ENCODE results near the gene TPT1. TPM values are rescaled to one million over a fixed set of nuclear protein-coding genes. Genes with fewer than 3 reads are reported as not detected.
A peak's percentile ranks its signal among the peaks of the same experiment; 100 is the strongest.

The TPT1 gene
- total and polyA plus RNA-seq, 9 of the 15 experiments (the other 6 are each of a cell fraction or from before 2014, with no cell fraction given) = 602 to 2,508 (median 1,784) TPM

DNA sequence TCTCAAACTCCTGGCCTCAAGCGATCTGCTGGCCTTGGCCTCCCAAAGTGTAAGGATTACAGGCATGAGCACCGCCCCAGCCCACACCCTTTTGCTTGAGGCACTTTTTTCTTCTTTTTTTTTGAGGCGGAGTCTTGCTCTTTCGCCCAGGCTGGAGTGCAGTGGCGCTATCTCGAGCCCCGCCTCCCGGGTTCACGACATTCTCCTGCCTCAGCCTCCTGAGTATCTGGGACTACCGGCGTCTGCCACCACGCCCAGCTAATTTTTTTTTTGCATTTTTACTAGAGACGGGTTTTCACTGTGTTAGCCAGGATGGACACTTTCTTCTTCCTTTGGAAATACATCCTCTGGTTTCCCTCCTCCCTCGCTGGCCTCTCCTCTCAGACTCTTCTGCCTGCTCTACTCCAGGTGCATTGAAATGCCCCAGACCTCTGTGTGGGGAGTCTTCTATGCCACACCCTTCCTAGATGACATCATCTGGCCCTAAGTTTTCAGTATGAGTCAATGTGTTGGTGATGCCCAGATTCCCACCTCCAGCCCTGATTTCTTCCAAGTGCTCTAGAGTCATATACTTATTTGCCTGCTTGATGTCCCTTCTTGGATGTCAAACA, 20.7 kb upstream of the TPT1 start (continued):
- TF ChIP-seq CBX2 (IDR thresholded peaks at IDR 0.05; ENCODE audit: insufficient read depth, low read length, poor library complexity, severe bottlenecking) = no peak
- peak; percentile 53; the same call in 1 of the 2 replicates for TF ChIP-seq POLR2A (conservative IDR thresholded peaks at IDR 0.05)
- TF ChIP-seq LEF1 (IDR thresholded peaks at IDR 0.05) = no peak
- no peak for TF ChIP-seq ZFP36 (IDR thresholded peaks at IDR 0.05; ENCODE audit: low read depth, low read length, partially characterized antibody)
- TF ChIP-seq, protein P1, sequence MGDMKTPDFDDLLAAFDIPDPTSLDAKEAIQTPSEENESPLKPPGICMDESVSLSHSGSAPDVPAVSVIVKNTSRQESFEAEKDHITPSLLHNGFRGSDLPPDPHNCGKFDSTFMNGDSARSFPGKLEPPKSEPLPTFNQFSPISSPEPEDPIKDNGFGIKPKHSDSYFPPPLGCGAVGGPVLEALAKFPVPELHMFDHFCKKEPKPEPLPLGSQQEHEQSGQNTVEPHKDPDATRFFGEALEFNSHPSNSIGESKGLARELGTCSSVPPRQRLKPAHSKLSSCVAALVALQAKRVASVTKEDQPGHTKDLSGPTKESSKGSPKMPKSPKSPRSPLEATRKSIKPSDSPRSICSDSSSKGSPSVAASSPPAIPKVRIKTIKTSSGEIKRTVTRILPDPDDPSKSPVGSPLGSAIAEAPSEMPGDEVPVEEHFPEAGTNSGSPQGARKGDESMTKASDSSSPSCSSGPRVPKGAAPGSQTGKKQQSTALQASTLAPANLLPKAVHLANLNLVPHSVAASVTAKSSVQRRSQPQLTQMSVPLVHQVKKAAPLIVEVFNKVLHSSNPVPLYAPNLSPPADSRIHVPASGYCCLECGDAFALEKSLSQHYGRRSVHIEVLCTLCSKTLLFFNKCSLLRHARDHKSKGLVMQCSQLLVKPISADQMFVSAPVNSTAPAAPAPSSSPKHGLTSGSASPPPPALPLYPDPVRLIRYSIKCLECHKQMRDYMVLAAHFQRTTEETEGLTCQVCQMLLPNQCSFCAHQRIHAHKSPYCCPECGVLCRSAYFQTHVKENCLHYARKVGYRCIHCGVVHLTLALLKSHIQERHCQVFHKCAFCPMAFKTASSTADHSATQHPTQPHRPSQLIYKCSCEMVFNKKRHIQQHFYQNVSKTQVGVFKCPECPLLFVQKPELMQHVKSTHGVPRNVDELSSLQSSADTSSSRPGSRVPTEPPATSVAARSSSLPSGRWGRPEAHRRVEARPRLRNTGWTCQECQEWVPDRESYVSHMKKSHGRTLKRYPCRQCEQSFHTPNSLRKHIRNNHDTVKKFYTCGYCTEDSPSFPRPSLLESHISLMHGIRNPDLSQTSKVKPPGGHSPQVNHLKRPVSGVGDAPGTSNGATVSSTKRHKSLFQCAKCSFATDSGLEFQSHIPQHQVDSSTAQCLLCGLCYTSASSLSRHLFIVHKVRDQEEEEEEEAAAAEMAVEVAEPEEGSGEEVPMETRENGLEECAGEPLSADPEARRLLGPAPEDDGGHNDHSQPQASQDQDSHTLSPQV (IDR thresholded peaks at IDR 0.05) = 0 out of 2 replicates have a peak, but pooled peaks have one; percentile 29
- TF ChIP-seq ARID3A (IDR thresholded peaks at IDR 0.05; ENCODE audit: borderline replicate concordance, low read depth, low read length) = no peak
- TF ChIP-seq SP1 (CRISPR knock-in tag; IDR thresholded peaks at IDR 0.05) = no peak
- TF ChIP-seq NRF1 (conservative IDR thresholded peaks at IDR 0.05 in 1 of 2, IDR thresholded peaks at IDR 0.05 in 1 of 2) = peak in 1 of 2 experiments; percentile 26; a peak in 1 of 4 replicates
- TF ChIP-seq SIN3B (IDR thresholded peaks at IDR 0.05; ENCODE audit: low read depth) = no peak
- TF ChIP-seq FOXK2 (conservative IDR thresholded peaks at IDR 0.05 in 1 of 2, IDR thresholded peaks at IDR 0.05 in 1 of 2; ENCODE audit: low read depth in 2 of 2) = 0 out of 4 replicates have a peak, but pooled peaks of 1 of the 2 experiments have one; percentile 17
- no peak for TF ChIP-seq GABPA (tag; conservative IDR thresholded peaks at IDR 0.05; ENCODE audit: low read depth)
- no peak for TF ChIP-seq MEIS2 (IDR thresholded peaks at IDR 0.05; ENCODE audit: partially characterized antibody)
- TF ChIP-seq MNT (conservative IDR thresholded peaks at IDR 0.05) = 0 out of 4 replicates have a peak, but pooled peaks of 1 of the 2 experiments have one; percentile 22
- no peak for TF ChIP-seq SNRNP70 (optimal IDR thresholded peaks at IDR 0.05; ENCODE audit: low read depth, low read length)
- no peak for TF ChIP-seq MECOM (CRISPR knock-in tag; IDR thresholded peaks at IDR 0.05)
- peak; percentile 50 for TF ChIP-seq POLR2B (IDR thresholded peaks at IDR 0.05; ENCODE audit: low read depth, partially characterized antibody)
- no peak for TF ChIP-seq PTRF (tag; IDR thresholded peaks at IDR 0.05)
- TF ChIP-seq HNRNPUL1 (IDR thresholded peaks at IDR 0.05; ENCODE audit: low read length) = no peak
- TF ChIP-seq GMEB1 (CRISPR knock-in tag; IDR thresholded peaks at IDR 0.05) = no peak
- no peak for TF ChIP-seq FOXK1 (CRISPR knock-in tag; IDR thresholded peaks at IDR 0.05; ENCODE audit: borderline replicate concordance)
